HepG2 (cell line): ENCODE data around the gene MYO5B. TPM values are rescaled to one million over a fixed set of nuclear protein-coding genes. Genes with fewer than 3 reads are reported as not detected.

Experiments
- ATAC-seq: fragments of 200-7000 bp; cut with Tn5 transposase; 3 replicates; pipeline ENCODE4 v1.9.1; 2020; ENCODE audit warnings: mild to moderate bottlenecking, moderate library complexity
- BruUV-seq: library from RNA; stranded (reverse); fragments of 400-500 nt; replicated peaks from 2 replicates; lab custom pipeline; 2021; lab: Mats Ljungman, UMichigan
- CTCF ChIA-PET: fragments of 300-600 bp; formaldehyde crosslinking; extraction: SDS; loops from one replicate; lab custom pipeline; 2021; ENCODE audit warnings: low total read pairs, inconsistent platforms, low intra/inter-chr PET ratio; lab: Yijun Ruan, JAX
- POLR2A ChIA-PET: fragments of 350-600 bp; sonication (Branson Sonifier 250); formaldehyde crosslinking; loops from one replicate; lab custom pipeline; 2020; ENCODE audit warnings: antibody characterized with exemption, inconsistent platforms; lab: Yijun Ruan, JAX
- DNase-seq: peaks from one replicate; pipeline ENCODE4 v3.0.0-alpha.2; 2015; ENCODE audit warnings: low spot score
- FAIRE-seq: peaks from 3 replicates; lab custom pipeline; 2011; peaks lifted over from hg19 to GRCh38; lab: Jason Lieb, UNC
- H2AFZ ChIP-seq: one replicate; pipeline ENCODE4 v1.6.1; 2011; ENCODE audit warnings: low read length, inconsistent platforms
- H3K27ac ChIP-seq: fragments of 300-600 bp; 3 replicates; pipeline ENCODE4 v1.8.0; 2011; ENCODE audit warnings: mixed run types, mild to moderate bottlenecking, mixed read lengths, low read length, inconsistent platforms; ENCODE audit not compliant: insufficient read depth; ENCODE audit errors: extremely low read length
- H3K27me3 ChIP-seq, 2 experiments: fragments of 200-600 bp in 1 of 2; 2 replicates in 1 of 2; 3 replicates in 1 of 2; pipeline versions ENCODE4 v1.6.0 to v1.8.0; 2011; ENCODE audit warnings: low read length in 2 of 2, mild to moderate bottlenecking in 2 of 2, moderate library complexity in 2 of 2, inconsistent platforms in 1 of 2; ENCODE audit not compliant: insufficient read depth in 2 of 2, control insufficient read depth in 1 of 2
- H3K36me3 ChIP-seq, 2 experiments: fragments of 200-600 bp in 1 of 2; replicated peaks in 1 of 2; 2 replicates in 1 of 2; 3 replicates in 1 of 2; pipeline versions ENCODE4 v1.5.1 to v1.8.0; 2011; ENCODE audit warnings: low read length in 2 of 2, inconsistent platforms in 1 of 2; ENCODE audit not compliant: insufficient read depth in 2 of 2, control insufficient read depth in 1 of 2
- H3K4me1 ChIP-seq: 2 replicates; pipeline ENCODE4 v1.5.1; 2012; ENCODE audit warnings: low read length, inconsistent platforms; ENCODE audit not compliant: insufficient read depth
- H3K4me2 ChIP-seq: 2 replicates; pipeline ENCODE4 v1.6.0; 2011; ENCODE audit warnings: low read depth, low read length, inconsistent platforms
- H3K4me3 ChIP-seq, 3 experiments: fragments of 200-600 bp in 1 of 3; sonication (generic), shearing (Covaris generic) in 1 of 3; replicated peaks in 1 of 3; 2 replicates each; pipeline ENCODE4 v1.5.1; 2011 to 2016; ENCODE audit warnings: low read length in 3 of 3, inconsistent platforms in 2 of 3, low read depth in 2 of 3, mild to moderate bottlenecking in 2 of 3, control low read depth in 1 of 3, mixed read lengths in 1 of 3; ENCODE audit not compliant: insufficient read depth in 1 of 3
- H3K79me2 ChIP-seq: one replicate; pipeline ENCODE4 v1.6.1; 2011; ENCODE audit warnings: low read length, inconsistent platforms; ENCODE audit not compliant: insufficient read depth
- H3K9ac ChIP-seq: 2 replicates; pipeline ENCODE4 v1.6.0; 2011; ENCODE audit warnings: mild to moderate bottlenecking, low read depth, low read length, inconsistent platforms; ENCODE audit not compliant: insufficient read depth
- H3K9me3 ChIP-seq: 2 replicates; pipeline ENCODE4 v1.5.1; 2012; ENCODE audit warnings: mild to moderate bottlenecking, low read length
- H4K20me1 ChIP-seq: 2 replicates; pipeline ENCODE4 v1.6.0; 2011; ENCODE audit warnings: inconsistent platforms, mild to moderate bottlenecking, low read length, moderate library complexity; ENCODE audit not compliant: insufficient read depth
- ATF5 ChIP-seq: sonication (generic); formaldehyde crosslinking; IDR thresholded peaks from 2 replicates; pipeline ENCODE4 v1.4.0; 2020; ENCODE audit warnings: mild to moderate bottlenecking, low read depth, missing genetic modification reagents
- BRF2 ChIP-seq: sonication (generic); formaldehyde crosslinking; IDR thresholded peaks from 2 replicates; pipeline ENCODE4 v1.8.1; 2022; ENCODE audit warnings: mild to moderate bottlenecking, missing genetic modification reagents
- GABPB1 ChIP-seq: IDR thresholded peaks from 2 replicates; pipeline ENCODE4 v1.6.1; 2016; ENCODE audit warnings: mild to moderate bottlenecking, missing genetic modification reagents, moderate library complexity, missing compliant biosample characterization
- JARID2 ChIP-seq: sonication (generic); formaldehyde crosslinking; IDR thresholded peaks from 2 replicates; pipeline ENCODE4 v1.8.1; 2023; ENCODE audit warnings: missing genetic modification reagents, inconsistent platforms; ENCODE audit not compliant: insufficient replicate concordance
- MAFF ChIP-seq: IDR thresholded peaks from 2 replicates; pipeline ENCODE4 v1.6.1; 2011; ENCODE audit warnings: low read depth, low read length, improper control_type of control experiment
- MATR3 ChIP-seq: sonication (generic); formaldehyde crosslinking; IDR thresholded peaks from 2 replicates; pipeline ENCODE4 v1.4.0; 2020; ENCODE audit warnings: missing genetic modification reagents
- NPAS2 ChIP-seq: sonication (generic); formaldehyde crosslinking; IDR thresholded peaks from 2 replicates; pipeline ENCODE4 v1.8.0; 2022; ENCODE audit warnings: mild to moderate bottlenecking, missing genetic modification reagents, borderline replicate concordance
- SNAI1 ChIP-seq: sonication (generic); formaldehyde crosslinking; IDR thresholded peaks from 2 replicates; pipeline ENCODE4 v1.5.0; 2020; ENCODE audit warnings: mild to moderate bottlenecking, missing genetic modification reagents, borderline replicate concordance
- SOX13 ChIP-seq, 3 experiments: fragments of 450-650 bp in 1 of 3; sonication (generic) in 1 of 3; formaldehyde crosslinking in 1 of 3; IDR thresholded peaks in 2 of 3; conservative IDR thresholded peaks in 1 of 3; 2 replicates each; pipeline versions ENCODE4 v1.5.0 to v1.6.1; 2016 to 2020; ENCODE audit warnings: antibody characterized with exemption in 1 of 3, mild to moderate bottlenecking in 1 of 3, missing compliant biosample characterization in 1 of 3, missing genetic modification reagents in 1 of 3, moderate library complexity in 1 of 3
- YEATS2 ChIP-seq: sonication (generic); formaldehyde crosslinking; IDR thresholded peaks from 2 replicates; pipeline ENCODE4 v1.4.0; 2020; ENCODE audit warnings: missing genetic modification reagents, borderline replicate concordance
- ZBTB2 ChIP-seq: sonication (generic); formaldehyde crosslinking; IDR thresholded peaks from 2 replicates; pipeline ENCODE4 v1.8.0; 2022; ENCODE audit warnings: low read depth, missing genetic modification reagents
- ZBTB38 ChIP-seq: sonication (generic); formaldehyde crosslinking; IDR thresholded peaks from 2 replicates; pipeline ENCODE4 v1.5.1; 2020; ENCODE audit warnings: mild to moderate bottlenecking, missing genetic modification reagents
- ZNF224 ChIP-seq: sonication (generic); formaldehyde crosslinking; IDR thresholded peaks from 2 replicates; pipeline ENCODE4 v1.5.0; 2020; ENCODE audit warnings: mild to moderate bottlenecking, missing genetic modification reagents
- ZNF644 ChIP-seq: IDR thresholded peaks from 2 replicates; pipeline ENCODE4 v1.6.1; 2016; ENCODE audit warnings: low read depth
- ZNF740 ChIP-seq: sonication (generic); formaldehyde crosslinking; IDR thresholded peaks from 2 replicates; pipeline ENCODE4 v1.4.0; 2020; ENCODE audit warnings: missing genetic modification reagents
- WGBS: methylation state at CpG from one replicate; pipeline ENCODE4 v1.1.6; 2017; ENCODE audit warnings: low lambda C conversion rate; 5-methylcytosine and 5-hydroxymethylcytosine counted together
- in situ Hi-C: cut with HindIII; loops from 2 replicates; pipeline ENCODE4 v1.10.0; 2017; ENCODE audit warnings: low pct_unique_long_range_greater_than_20kb; ENCODE audit not compliant: extremely low pct_ligation_motif_present
- intact Hi-C: fragments of 100-400 bp; cut with micrococcal nuclease; formaldehyde crosslinking; loops from one replicate; pipeline ENCODE4 v1.10.0; 2022; ENCODE audit not compliant: unreplicated experiment
- polyA plus RNA-seq, 8 experiments: library from polyadenylated mRNA; depleted of rRNA in 3 of 8; stranded (reverse) in 7 of 8; unstranded in 1 of 8; fragments of >200 nt; fragmentation: Illumina TruSeq in 4 of 8; extraction: Trizol in 4 of 8; gene quantifications; 2 replicates each; pipeline versions ENCODE4 v1.2.1 to v1.2.3, GENCODE V29; 2011 to 2016; ENCODE audit warnings: low read depth in 4 of 8, missing spikeins in 1 of 8, mixed read lengths in 1 of 8; ENCODE audit not compliant: insufficient read depth in 1 of 8
- total RNA-seq, 5 experiments: library from RNA; depleted of rRNA; stranded (reverse); fragments of >200 nt; fragmentation: Illumina TruSeq; extraction: Trizol; gene quantifications; 2 replicates each; pipeline ENCODE4 v1.2.3, GENCODE V29; 2016; ENCODE audit warnings: low read depth in 1 of 5

Gene MYO5B
- total and polyA plus RNA-seq, 2 of the 13 experiments (the other 11 are each of a cell fraction or from before 2014, with no cell fraction given): 13.1 to 24.0 TPM

GRCh38 chr18:49854681-49855080, 340.3 kb downstream of the MYO5B start:
- intact Hi-C loops (loop anchor here (5.0 kb wide), 2 partner anchors 42 to 67 kb away; partner anchors contain the start of gene ACAA2), in situ Hi-C loops (loop anchor here (5.0 kb wide), 2 partner anchors 292 to 342 kb away; partner anchors contain the start of gene LIPG)
- no peak for ATAC-seq
- DNase-seq: no peak
- no peak overlapping the region for H2AFZ ChIP-seq
- BruUV-seq: no TSS peak
- H3K27ac ChIP-seq: no peak overlapping the region
- H3K36me3 ChIP-seq: 0 out of 5 replicates have a peak, but pooled peaks cover 0 to 6% of the 10 kb centered on the region in 2 experiments
- no peak for FAIRE-seq
- peaks cover 20% of the 10 kb centered on the region for H3K4me1 ChIP-seq
- TF ChIP-seq MAFF (0 out of 2 replicates have a peak, but pooled peaks have one; percentile 5), MATR3 (no peak)
- CTCF ChIA-PET: no interaction called here
- WGBS: 90% methylated on average over 3 of the region's 3 CpGs
- H3K4me3 ChIP-seq: no peak overlapping the region
- H3K79me2 ChIP-seq: no peaks in the 10 kb centered on the region
- no peak overlapping the region for H3K4me2 ChIP-seq
- no peaks in the 10 kb centered on the region for H3K27me3 ChIP-seq
- H3K9me3 ChIP-seq: no peaks in the 10 kb centered on the region
- H4K20me1 ChIP-seq: no peaks in the 10 kb centered on the region
- POLR2A ChIA-PET: no interaction called here
- H3K9ac ChIP-seq: no peak overlapping the region

GRCh38 chr18:49853436-49853835, 341.5 kb downstream of the MYO5B start:
- Histone ChIP-seq H3K4me3 (no peak overlapping the region), H4K20me1 (no peaks in the 10 kb centered on the region), H3K9ac (no peak overlapping the region), H3K9me3 (no peaks in the 10 kb centered on the region), H3K4me2 (no peak overlapping the region), H3K36me3 (peaks cover 2 to 14% of the 10 kb centered on the region in 2 experiments; a peak in 1 of 5 replicates), H3K79me2 (no peaks in the 10 kb centered on the region), H3K27me3 (no peaks in the 10 kb centered on the region), H2AFZ (no peak overlapping the region), H3K4me1 (peaks cover 15% of the 10 kb centered on the region), H3K27ac (no peak overlapping the region)
- CTCF ChIA-PET: no interaction called here
- BruUV-seq: no TSS peak
- in situ Hi-C loops (no loop called here), intact Hi-C loops (no loop called here)
- POLR2A ChIA-PET: no interaction called here
- FAIRE-seq (no peak), ATAC-seq (no peak), DNase-seq (no peak)
- 97% methylated on average over 7 of the region's 8 CpGs for WGBS
- TF ChIP-seq SNAI1 (CRISPR knock-in tag) (no peak), ATF5 (CRISPR knock-in tag) (no peak), NPAS2 (CRISPR knock-in tag) (no peak), BRF2 (CRISPR knock-in tag) (no peak), ZBTB38 (CRISPR knock-in tag) (no peak), ZNF224 (CRISPR knock-in tag) (no peak), GABPB1 (CRISPR knock-in tag) (no peak), JARID2 (CRISPR knock-in tag) (no peak), ZBTB2 (CRISPR knock-in tag) (no peak), SOX13 (IDR thresholded peaks at IDR 0.05) (no peak), SOX13 (CRISPR knock-in tag; conservative IDR thresholded peaks at IDR 0.05 in 1 of 2, IDR thresholded peaks at IDR 0.05 in 1 of 2) (no peak), ZNF644 (CRISPR knock-in tag) (no peak), YEATS2 (CRISPR knock-in tag) (no peak), ZNF740 (CRISPR knock-in tag) (no peak)
